ENCODE measurements around the gene ITGB2.

DNA sequence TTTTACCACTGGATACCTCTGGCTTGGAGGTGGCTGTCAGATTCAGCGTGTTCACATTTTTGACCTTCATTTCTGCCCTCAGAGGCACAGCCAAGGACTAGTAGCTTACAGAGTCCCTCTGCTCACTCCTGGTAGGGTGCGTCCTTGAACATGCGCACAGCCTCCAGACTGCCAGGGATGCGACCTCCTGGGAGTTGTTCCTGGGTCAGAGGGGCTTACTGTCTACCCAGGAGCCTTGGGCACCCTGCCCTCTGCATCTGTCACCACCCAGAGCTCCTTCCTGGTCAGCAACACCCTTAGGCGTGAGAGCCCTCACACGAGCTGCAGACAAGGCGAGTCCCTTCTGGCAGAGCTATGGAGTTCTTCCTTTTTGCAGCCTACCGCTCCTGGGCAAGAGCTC lies 20.9 kb upstream of the ITGB2 start:
- TF ChIP-seq, protein P1, sequence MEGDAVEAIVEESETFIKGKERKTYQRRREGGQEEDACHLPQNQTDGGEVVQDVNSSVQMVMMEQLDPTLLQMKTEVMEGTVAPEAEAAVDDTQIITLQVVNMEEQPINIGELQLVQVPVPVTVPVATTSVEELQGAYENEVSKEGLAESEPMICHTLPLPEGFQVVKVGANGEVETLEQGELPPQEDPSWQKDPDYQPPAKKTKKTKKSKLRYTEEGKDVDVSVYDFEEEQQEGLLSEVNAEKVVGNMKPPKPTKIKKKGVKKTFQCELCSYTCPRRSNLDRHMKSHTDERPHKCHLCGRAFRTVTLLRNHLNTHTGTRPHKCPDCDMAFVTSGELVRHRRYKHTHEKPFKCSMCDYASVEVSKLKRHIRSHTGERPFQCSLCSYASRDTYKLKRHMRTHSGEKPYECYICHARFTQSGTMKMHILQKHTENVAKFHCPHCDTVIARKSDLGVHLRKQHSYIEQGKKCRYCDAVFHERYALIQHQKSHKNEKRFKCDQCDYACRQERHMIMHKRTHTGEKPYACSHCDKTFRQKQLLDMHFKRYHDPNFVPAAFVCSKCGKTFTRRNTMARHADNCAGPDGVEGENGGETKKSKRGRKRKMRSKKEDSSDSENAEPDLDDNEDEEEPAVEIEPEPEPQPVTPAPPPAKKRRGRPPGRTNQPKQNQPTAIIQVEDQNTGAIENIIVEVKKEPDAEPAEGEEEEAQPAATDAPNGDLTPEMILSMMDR (conservative IDR thresholded peaks at IDR 0.05) = no peak
- TF ChIP-seq EZH2 (IDR thresholded peaks at IDR 0.05; ENCODE audit: low read depth) = no peak
